Left lung (tissue), 10 donors: ENCODE measurements around the gene SNRPA1. TPM values are rescaled to one million over a fixed set of nuclear protein-coding genes. Genes with fewer than 3 reads are reported as not detected.

ENCODE experiments used
- ATAC-seq: fragments of 200-7000 bp; cut with Tn5 transposase; one replicate; pipeline ENCODE4 v1.9.1; 2020; ENCODE audit warnings: moderate library complexity
- DNase-seq, 4 donors: peaks; one replicate each; pipeline ENCODE4 v3.0.0-alpha.2; 2013 to 2020
- H3K27ac ChIP-seq, 2 donors: fragments of 200-600 bp; sonication (generic) in 1 of 2; one replicate each; pipeline versions ENCODE4 v1.5.0 to v1.8.0; 2020 to 2021
- H3K27me3 ChIP-seq, 2 donors: fragments of 200-600 bp; sonication (generic) in 1 of 2; one replicate each; pipeline versions ENCODE4 v1.5.0 to v1.8.0; 2020 to 2021
- H3K36me3 ChIP-seq, 2 donors: fragments of 200-600 bp; sonication (generic) in 1 of 2; one replicate each; pipeline versions ENCODE4 v1.5.0 to v1.8.0; 2020 to 2021
- H3K4me1 ChIP-seq, 2 donors: fragments of 200-600 bp; one replicate each; pipeline ENCODE4 v1.8.0; 2021
- H3K4me3 ChIP-seq, 2 donors: fragments of 200-600 bp; sonication (generic) in 1 of 2; one replicate each; pipeline versions ENCODE4 v1.5.0 to v1.8.0; 2020 to 2021; ENCODE audit warnings: mild to moderate bottlenecking in 1 of 2
- H3K9me3 ChIP-seq, 2 donors: fragments of 200-600 bp; sonication (generic) in 1 of 2; one replicate each; pipeline versions ENCODE4 v1.5.0 to v1.8.0; 2020 to 2021
- CTCF ChIP-seq, 2 donors: fragments of 200-600 bp; sonication (generic) in 1 of 2; IDR thresholded peaks; one replicate each; pipeline versions ENCODE4 v1.5.0 to v1.8.0; 2021; ENCODE audit warnings: antibody characterized with exemption in 2 of 2
- intact Hi-C, 2 donors: fragments of 100-400 bp; cut with DNase I; formaldehyde crosslinking; loops; one replicate each; pipeline versions ENCODE4 v1.11.2 to v1.14.2; 2022
- polyA plus RNA-seq, 6 donors: library from polyadenylated mRNA; unstranded; fragments of 120-200 nt; gene quantifications; one replicate each; pipeline ENCODE4 v1.2.1, GENCODE V29; 2013; ENCODE audit not compliant: insufficient read length in 6 of 6
- total RNA-seq, 2 donors: library from RNA; stranded (reverse); fragmentation: NEBNext Ultra II Directional; extraction: Animal tissue kit (Norgen Biotek cat#: 25700); gene quantifications; one replicate each; pipeline ENCODE4 v1.2.1, GENCODE V29; 2021
- donor health status: DM: no; HTN: yes; CAD: no.
- donor health status: DM: no; HTN: no; CAD: no.

Gene SNRPA1
- total and polyA plus RNA-seq, 8 donors, result 34.4 to 74.2 (median 61.8) TPM

GRCh38 chr15:101324524-101325177 lies 29.6 kb upstream of the SNRPA1 start:
- no peak for DNase-seq
- TF ChIP-seq CTCF (IDR thresholded peaks at IDR 0.05), result no peak
- H3K36me3 ChIP-seq, result no peaks in the 10 kb centered on the region
- intact Hi-C loops, result no loop called here
- H3K27ac ChIP-seq, result no peak overlapping the region
- H3K9me3 ChIP-seq, result no peaks in the 10 kb centered on the region
- peaks cover 0 to 32% of the 10 kb centered on the region in 2 donors for H3K27me3 ChIP-seq
- ATAC-seq, result no peak
- no peak overlapping the region for H3K4me3 ChIP-seq
- H3K4me1 ChIP-seq, result peaks cover 0 to 10% of the 10 kb centered on the region in 2 donors

- H3K9me3 ChIP-seq, result no peaks in the 10 kb centered on the region
- peaks cover 0 to 10% of the 10 kb centered on the region in 2 donors for H3K4me1 ChIP-seq
- H3K4me3 ChIP-seq, result no peak overlapping the region
- ATAC-seq (no peak), DNase-seq (no peak)
- no peaks in the 10 kb centered on the region for H3K36me3 ChIP-seq
- H3K27ac ChIP-seq, result no peak overlapping the region
- intact Hi-C loops, result no loop called here
- peaks cover 0 to 37% of the 10 kb centered on the region in 2 donors for H3K27me3 ChIP-seq
- no peak for TF ChIP-seq CTCF (IDR thresholded peaks at IDR 0.05)
Observed at GRCh38 chr15:101323793-101324523, 28.9 kb upstream of the SNRPA1 start.

- H3K27ac ChIP-seq, result no peak overlapping the region
- intact Hi-C loops, result no loop called here
- H3K27me3 ChIP-seq, result peaks cover 0 to 40% of the 10 kb centered on the region in 2 donors
- peaks cover 0 to 10% of the 10 kb centered on the region in 2 donors for H3K4me1 ChIP-seq
- ATAC-seq (no peak), DNase-seq (no peak)
- no peak for TF ChIP-seq CTCF (IDR thresholded peaks at IDR 0.05)
- H3K9me3 ChIP-seq, result no peaks in the 10 kb centered on the region
- H3K4me3 ChIP-seq, result no peak overlapping the region
- H3K36me3 ChIP-seq, result no peaks in the 10 kb centered on the region
Observed at GRCh38 chr15:101322854-101323477, 27.9 kb upstream of the SNRPA1 start.

GRCh38 chr15:101322016-101322695 lies 27.1 kb upstream of the SNRPA1 start:
- ATAC-seq (no peak), DNase-seq (no peak)
- Histone ChIP-seq H3K4me3 (no peak overlapping the region), H3K4me1 (peaks cover 0 to 10% of the 10 kb centered on the region in 2 donors), H3K27me3 (peaks cover 0 to 36% of the 10 kb centered on the region in 2 donors), H3K9me3 (no peaks in the 10 kb centered on the region), H3K27ac (no peak overlapping the region), H3K36me3 (no peaks in the 10 kb centered on the region)
- intact Hi-C loops, result no loop called here
- TF ChIP-seq CTCF (IDR thresholded peaks at IDR 0.05), result no peak
